Measurements from ENCODE around the gene GABPB2. TPM values are rescaled to one million over a fixed set of nuclear protein-coding genes. Genes with fewer than 3 reads are reported as not detected.

The GABPB2 gene
- total RNA-seq, 2 experiments from 2014 or later: 16.1 to 16.2 TPM

DNA sequence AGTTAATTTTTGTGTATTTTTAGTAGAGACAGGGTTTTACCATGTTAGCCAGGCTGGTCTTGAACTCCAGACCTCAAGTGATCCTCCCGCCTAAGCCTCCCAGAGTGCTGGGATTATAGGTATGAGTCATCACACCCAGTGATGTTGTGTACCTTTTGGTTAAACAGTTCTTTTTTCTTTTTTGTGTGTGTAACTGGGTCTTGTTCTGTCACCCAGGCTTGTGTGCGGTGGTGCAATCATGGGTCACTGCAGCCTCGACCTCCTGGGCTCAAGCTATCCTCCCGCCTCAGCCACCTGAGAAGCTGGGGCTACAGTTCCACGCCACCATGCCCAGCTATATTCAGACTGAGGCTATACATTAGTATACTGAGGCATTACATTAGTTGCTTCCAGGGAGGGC, 37.8 kb downstream of the GABPB2 start:
- Mint-ChIP-seq H3K27ac (no peak overlapping the region), H3K36me3 (ENCODE audit: low read depth) (peaks cover 10% of the 10 kb centered on the region), H3K4me1 (ENCODE audit: low read depth) (no peaks in the 10 kb centered on the region), H3K4me3 (no peak overlapping the region), H3K27me3 (ENCODE audit: low read depth) (no peaks in the 10 kb centered on the region), H3K9me3 (no peaks in the 10 kb centered on the region)
- intact Hi-C loops (cut with micrococcal nuclease): no loop called here
- no peak for DNase-seq
- CTCF ChIA-PET: interaction anchor here (0.5 to 2.3 kb wide), 3 partner anchors 8 to 79 kb away, joined by 3 to 5 read pairs (median 3); no protein-coding TSS in a partner anchor

DNA sequence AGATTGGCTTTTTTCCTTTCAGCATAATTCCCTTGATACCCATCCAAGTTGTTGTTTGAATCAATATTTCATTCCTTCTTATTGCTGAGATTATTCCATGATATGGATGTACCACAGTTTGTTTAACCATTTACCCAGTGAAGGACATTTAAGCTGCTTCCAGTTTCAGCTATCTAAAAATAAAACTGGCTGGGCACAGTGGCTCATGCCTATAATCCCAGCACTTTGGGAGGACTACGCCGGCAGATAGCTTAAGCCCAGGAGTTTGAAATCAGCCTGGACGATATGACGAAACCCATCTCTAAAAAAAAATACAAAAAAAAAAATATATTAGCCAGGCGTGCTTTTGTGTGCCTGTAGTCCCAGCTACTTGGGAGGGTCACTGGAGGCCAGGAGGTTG, 43.3 kb downstream of the GABPB2 start:
- no peak overlapping the region for H3K4me3 Mint-ChIP-seq
- peaks cover 11% of the 10 kb centered on the region for H3K36me3 Mint-ChIP-seq (ENCODE audit: low read depth)
- no peak overlapping the region for H3K27ac Mint-ChIP-seq
- DNase-seq: no peak
- no peaks in the 10 kb centered on the region for H3K9me3 Mint-ChIP-seq
- intact Hi-C loops (cut with micrococcal nuclease): no loop called here
- CTCF ChIA-PET: interaction anchor here (0.5 to 1.6 kb wide), 6 partner anchors 8 to 138 kb away, joined by 3 to 6 read pairs (median 4); no protein-coding TSS in a partner anchor
- no peaks in the 10 kb centered on the region for H3K27me3 Mint-ChIP-seq (ENCODE audit: low read depth)
- no peaks in the 10 kb centered on the region for H3K4me1 Mint-ChIP-seq (ENCODE audit: low read depth)

DNA sequence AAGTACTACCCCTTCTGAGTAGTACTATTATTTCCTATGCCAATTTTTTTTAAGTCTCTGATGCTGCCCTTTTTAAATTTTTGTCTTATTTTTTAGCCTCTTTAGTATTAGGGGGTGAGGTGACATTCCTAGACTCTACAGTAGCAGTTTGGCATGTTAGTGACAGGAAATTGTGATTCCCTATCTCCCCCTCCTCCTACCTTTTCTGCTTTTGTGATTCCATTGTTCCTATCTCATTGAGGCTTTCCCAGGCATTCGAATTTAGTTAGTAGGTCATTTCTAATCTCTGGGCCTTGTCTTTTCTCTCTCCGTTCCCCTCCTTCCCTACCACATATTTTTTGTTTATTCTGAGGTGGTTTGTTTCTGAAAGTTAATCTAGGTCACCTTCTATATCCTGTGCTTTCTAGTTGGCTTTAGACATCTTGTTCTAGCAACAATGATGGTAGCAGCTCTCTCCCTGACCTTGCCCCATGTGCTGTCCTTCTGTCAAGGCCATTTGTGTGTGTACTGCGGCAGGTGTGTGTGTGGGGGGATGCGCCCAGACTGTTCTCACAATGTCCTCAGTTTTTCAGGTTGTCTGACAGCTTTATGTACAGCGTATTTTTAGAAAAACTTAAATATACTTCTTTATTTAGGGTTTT, 54.3 kb downstream of the GABPB2 start:
- CTCF ChIA-PET: interaction anchor here (0.6 to 0.7 kb wide), 4 partner anchors 25 to 144 kb away, joined by 3 to 4 read pairs (median 3); no protein-coding TSS in a partner anchor
- H3K9me3 Mint-ChIP-seq: no peaks in the 10 kb centered on the region

DNA sequence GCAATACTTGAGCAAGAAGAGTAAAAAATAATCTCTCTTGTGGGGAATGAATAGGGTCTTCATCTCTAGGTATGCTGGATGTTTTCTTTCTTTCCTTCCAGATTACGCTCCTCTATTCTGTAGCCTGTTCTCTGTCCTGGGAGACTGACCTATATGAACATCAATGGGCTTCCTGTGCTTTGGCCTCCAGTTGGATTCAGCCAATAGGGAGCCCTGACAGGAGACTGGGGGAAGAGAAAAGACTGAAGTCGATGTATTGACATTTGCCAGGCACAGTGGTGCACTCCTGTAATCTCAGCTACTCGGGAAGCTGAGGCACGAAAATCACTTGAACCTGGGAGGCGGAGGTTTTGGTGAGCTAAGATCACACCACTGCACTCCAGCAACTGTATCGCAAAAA, 58.2 kb downstream of the GABPB2 start:
- Mint-ChIP-seq H3K9me3 (no peaks in the 10 kb centered on the region), H3K36me3 (ENCODE audit: low read depth) (no peaks in the 10 kb centered on the region), H3K27me3 (ENCODE audit: low read depth) (no peaks in the 10 kb centered on the region), H3K27ac (no peak overlapping the region), H3K4me3 (no peak overlapping the region), H3K4me1 (ENCODE audit: low read depth) (peaks cover 8% of the 10 kb centered on the region)
- intact Hi-C loops (cut with micrococcal nuclease): no loop called here
- CTCF ChIA-PET: interaction anchor here (1.1 kb wide), 1 partner anchor 9 kb away, joined by 4 read pairs; no protein-coding TSS in a partner anchor
- DNase-seq: no peak

More for the DNA sequence above, 54.3 kb downstream of the GABPB2 start:
- intact Hi-C loops (cut with micrococcal nuclease): no loop called here
- H3K27me3 Mint-ChIP-seq (ENCODE audit: low read depth): no peaks in the 10 kb centered on the region
- DNase-seq: no peak
- no peaks in the 10 kb centered on the region for H3K4me1 Mint-ChIP-seq (ENCODE audit: low read depth)
- H3K4me3 Mint-ChIP-seq: no peak overlapping the region
- H3K36me3 Mint-ChIP-seq (ENCODE audit: low read depth): peaks cover 3% of the 10 kb centered on the region
- H3K27ac Mint-ChIP-seq: no peak overlapping the region

DNA sequence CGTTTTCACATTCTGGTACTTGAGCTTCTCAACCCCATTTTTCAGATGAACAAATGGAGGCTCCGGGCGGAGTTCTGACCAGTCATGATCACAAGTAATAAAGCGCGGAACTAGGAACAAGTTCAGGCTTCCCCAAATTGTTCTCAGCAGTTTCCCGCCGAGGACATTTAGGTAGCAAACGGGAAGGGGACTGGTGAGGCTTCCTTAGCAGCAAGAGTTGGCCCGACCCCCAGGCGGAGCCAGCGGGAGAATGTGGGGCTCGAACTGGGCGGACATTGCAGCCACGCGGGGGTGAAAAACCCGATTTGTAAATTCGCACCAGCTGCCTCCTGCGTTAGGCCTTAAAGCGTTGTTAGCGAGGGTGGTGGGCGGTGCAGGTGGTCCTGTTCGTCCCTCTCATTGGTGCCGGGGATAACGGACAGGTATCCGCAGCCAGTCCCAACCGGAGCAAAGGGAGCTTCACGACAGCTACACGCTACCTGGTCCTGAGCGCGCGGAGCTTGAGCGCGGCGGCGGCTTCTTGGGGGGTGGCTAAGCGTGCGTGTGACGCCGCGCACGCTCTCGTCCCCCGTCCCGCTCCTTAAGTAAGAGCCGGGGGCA, 60.5 kb downstream of the GABPB2 start:
- Mint-ChIP-seq H3K4me3 (peak overlapping the region; percentile 75), H3K36me3 (ENCODE audit: low read depth) (no peaks in the 10 kb centered on the region), H3K4me1 (ENCODE audit: low read depth) (peaks cover 8% of the 10 kb centered on the region), H3K9me3 (no peaks in the 10 kb centered on the region), H3K27me3 (ENCODE audit: low read depth) (no peaks in the 10 kb centered on the region), H3K27ac (peak overlapping the region; percentile 70)
- intact Hi-C loops (cut with micrococcal nuclease): loop anchor here (1.0 kb wide), 2 partner anchors 25 to 61 kb away; partner anchors contain the start of genes GABPB2 and TNFAIP8L2
- DNase-seq: peak; percentile 93
- CTCF ChIA-PET: interaction anchor here (0.6 to 1.9 kb wide), 10 partner anchors 17 to 209 kb away, joined by 3 to 11 read pairs (median 3); partner anchors contain the start of genes MINDY1 and TNFAIP8L2

DNA sequence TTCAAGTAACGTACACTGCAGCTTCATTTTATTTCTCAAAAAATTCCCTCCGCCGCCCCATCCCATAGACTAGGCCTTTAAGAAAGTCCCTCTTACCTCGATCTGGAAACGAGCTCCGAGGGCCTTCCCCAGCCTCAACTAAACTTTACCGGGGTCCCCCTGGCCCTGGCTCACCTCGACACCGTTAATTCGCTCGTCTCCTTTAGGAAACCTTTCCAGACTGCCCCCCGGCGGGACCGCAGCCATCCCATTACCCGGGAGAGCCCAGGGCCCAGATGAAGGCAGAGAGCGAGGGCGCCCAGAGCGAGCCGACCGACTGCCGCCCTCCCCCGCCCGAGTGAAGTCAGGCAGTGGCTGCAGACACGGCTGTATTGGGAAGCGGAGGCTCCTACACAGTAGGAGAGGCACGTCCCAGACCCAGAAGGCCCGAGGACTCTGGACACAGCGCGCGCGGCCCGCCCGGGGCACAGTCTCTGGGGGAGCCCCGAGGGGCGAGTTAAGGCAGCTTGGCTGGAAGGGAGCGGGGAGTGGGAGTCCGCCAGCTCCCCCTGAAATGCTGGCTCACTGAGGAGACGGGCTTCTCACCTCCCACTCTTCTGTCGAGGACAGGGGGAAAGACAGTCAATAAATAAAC, 61.3 kb downstream of the GABPB2 start:
- CTCF ChIA-PET: interaction anchor here (0.7 to 1.9 kb wide), 9 partner anchors 16 to 125 kb away, joined by 3 to 11 read pairs (median 3); partner anchors contain the start of genes MINDY1 and TNFAIP8L2
- H3K27me3 Mint-ChIP-seq (ENCODE audit: low read depth): no peaks in the 10 kb centered on the region
- H3K9me3 Mint-ChIP-seq: no peaks in the 10 kb centered on the region
- peaks cover 8% of the 10 kb centered on the region for H3K4me1 Mint-ChIP-seq (ENCODE audit: low read depth)
- intact Hi-C loops (cut with micrococcal nuclease): loop anchor here (1.0 kb wide), 2 partner anchors 24 to 62 kb away; partner anchors contain the start of genes GABPB2 and TNFAIP8L2
- no peaks in the 10 kb centered on the region for H3K36me3 Mint-ChIP-seq (ENCODE audit: low read depth)
- no peak for DNase-seq
- peak overlapping the region; percentile 70 for H3K27ac Mint-ChIP-seq
- peak overlapping the region; percentile 75 for H3K4me3 Mint-ChIP-seq

DNA sequence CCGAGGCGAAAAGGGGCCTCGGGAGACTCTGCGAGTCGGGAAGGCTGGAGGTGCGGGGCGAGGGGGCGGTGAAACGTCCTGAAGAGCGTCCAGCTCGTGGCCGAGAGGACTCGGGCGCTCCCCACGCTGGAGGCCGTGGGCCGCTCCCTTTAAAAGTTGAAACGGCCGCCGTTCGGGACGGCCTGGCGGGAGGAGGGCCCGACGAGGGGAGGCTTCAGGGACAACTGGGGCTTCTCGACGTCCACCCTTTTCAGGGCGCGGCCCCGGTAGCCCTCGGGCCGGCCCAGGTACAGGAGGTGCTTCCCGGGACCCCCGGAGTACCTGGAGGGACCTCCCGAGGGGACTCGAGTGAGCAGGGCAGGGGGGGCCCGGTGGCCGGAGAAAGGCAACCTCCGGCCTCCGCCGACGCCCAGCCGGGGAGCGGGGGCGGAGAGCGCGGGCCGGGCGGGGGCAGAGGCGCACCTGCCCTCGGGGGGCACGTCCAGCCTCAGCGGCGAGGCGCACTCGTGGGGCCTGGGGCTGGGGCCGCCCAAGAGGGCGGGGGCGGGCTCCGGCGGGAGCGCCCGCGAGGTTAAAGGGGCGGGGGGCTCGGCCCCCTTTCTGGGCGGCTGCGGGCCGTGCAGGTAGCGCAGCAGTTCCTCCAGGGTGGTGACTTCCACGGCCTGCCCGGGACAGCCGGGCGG, 61.9 kb downstream of the GABPB2 start:
- CTCF ChIA-PET: interaction anchor here (1.6 to 1.9 kb wide), 2 partner anchors 25 to 33 kb away, joined by 8 to 11 read pairs; partner anchors contain the start of gene TNFAIP8L2
- intact Hi-C loops (cut with micrococcal nuclease): no loop called here
- Mint-ChIP-seq H3K36me3 (ENCODE audit: low read depth) (no peaks in the 10 kb centered on the region), H3K4me1 (ENCODE audit: low read depth) (peaks cover 8% of the 10 kb centered on the region), H3K4me3 (peak overlapping the region; percentile 75), H3K9me3 (no peaks in the 10 kb centered on the region), H3K27me3 (ENCODE audit: low read depth) (no peaks in the 10 kb centered on the region), H3K27ac (no peak overlapping the region)
- no peak for DNase-seq

DNA sequence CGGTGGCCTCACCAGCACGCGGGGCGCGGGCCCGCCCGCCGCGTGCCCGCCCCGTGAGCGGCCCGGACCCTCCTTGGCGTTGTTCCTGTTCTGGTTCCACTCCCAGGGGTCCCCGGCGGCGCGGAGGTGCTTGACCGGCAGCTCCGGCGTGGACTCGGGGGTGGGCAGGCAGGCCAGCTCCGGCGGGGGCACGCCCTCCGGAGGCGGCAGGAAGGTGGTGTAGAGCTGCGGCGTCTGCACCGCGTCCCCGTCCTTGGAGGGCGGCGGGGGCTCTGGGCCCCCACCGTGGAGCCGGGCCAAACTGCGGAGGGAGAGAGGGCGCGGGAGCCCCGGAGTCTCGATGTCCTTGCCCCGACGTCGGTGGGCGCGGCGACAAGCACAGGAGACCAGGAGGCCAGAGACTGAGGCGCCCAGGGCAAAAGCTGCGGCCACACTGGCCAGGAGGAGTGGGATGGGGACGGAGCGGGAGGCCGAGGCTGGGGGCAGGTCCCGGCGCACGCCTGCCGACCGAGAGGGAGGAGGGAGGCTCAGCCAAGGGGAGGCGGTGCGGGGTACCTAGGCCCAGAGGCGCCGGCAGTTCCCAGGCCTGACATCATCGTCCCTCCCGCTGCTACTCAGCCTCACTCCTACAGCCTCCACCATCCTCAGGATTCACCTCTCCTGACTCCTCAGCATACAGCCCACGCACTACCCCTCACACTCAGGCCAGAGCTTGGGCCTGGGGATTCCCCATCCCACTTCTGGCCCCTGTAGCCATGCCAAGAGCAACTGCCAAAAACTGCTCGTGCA, 62.7 kb downstream of the GABPB2 start:
- H3K4me1 Mint-ChIP-seq (ENCODE audit: low read depth): peaks cover 8% of the 10 kb centered on the region
- CTCF ChIA-PET: interaction anchor here (1.2 kb wide), 1 partner anchor 31 kb away, joined by 4 read pairs; no protein-coding TSS in a partner anchor
- no peak for DNase-seq
- no peaks in the 10 kb centered on the region for H3K9me3 Mint-ChIP-seq
- no peak overlapping the region for H3K4me3 Mint-ChIP-seq
- H3K36me3 Mint-ChIP-seq (ENCODE audit: low read depth): no peaks in the 10 kb centered on the region
- no peaks in the 10 kb centered on the region for H3K27me3 Mint-ChIP-seq (ENCODE audit: low read depth)
- H3K27ac Mint-ChIP-seq: no peak overlapping the region
- intact Hi-C loops (cut with micrococcal nuclease): no loop called here

DNA sequence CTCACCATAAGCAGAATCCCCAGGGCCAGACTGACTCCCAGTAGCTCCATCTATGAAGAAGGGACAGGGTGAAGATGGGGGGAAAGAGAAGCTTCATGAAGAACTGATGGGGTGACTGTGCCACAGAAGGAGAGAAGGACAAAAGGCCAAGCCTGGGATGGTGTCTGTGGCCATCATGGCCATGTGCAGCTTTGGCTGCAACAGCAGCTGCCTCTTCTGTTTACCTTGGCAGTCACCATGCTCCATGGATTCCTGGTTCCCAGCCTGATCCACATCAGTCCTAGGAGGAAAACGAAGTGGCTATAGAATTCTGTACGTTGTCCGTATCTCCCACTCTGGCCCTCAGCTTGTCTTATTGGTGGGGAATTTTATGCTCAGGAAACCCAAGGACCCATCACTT, 63.8 kb downstream of the GABPB2 start:
- no peaks in the 10 kb centered on the region for H3K36me3 Mint-ChIP-seq (ENCODE audit: low read depth)
- intact Hi-C loops (cut with micrococcal nuclease): no loop called here
- H3K27ac Mint-ChIP-seq: no peak overlapping the region
- CTCF ChIA-PET: interaction anchor here (1.2 to 1.3 kb wide), 2 partner anchors 19 to 32 kb away, joined by 3 to 4 read pairs; no protein-coding TSS in a partner anchor
- no peak overlapping the region for H3K4me3 Mint-ChIP-seq
- no peaks in the 10 kb centered on the region for H3K27me3 Mint-ChIP-seq (ENCODE audit: low read depth)
- H3K9me3 Mint-ChIP-seq: no peaks in the 10 kb centered on the region
- DNase-seq: no peak
- peaks cover 8% of the 10 kb centered on the region for H3K4me1 Mint-ChIP-seq (ENCODE audit: low read depth)

DNA sequence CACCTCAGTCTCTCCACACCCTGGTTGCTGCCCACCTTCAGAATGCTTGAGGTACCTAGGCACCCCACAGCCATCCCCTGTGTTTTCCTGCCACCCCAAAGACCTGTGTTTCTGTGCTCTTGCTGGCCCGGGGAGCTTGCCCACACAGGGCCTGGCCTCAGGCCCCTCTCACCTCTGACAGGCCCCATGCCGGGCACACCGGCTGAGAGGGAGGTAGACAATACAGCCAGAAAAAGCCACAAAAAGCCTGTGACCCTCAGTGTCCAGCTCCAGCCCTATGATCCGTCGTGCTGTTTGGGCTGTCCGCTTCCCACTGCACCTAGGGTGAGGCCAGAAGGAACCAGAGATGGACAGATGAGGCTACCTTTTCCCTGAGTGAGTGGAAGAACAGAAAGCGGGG, 64.4 kb downstream of the GABPB2 start:
- peaks cover 8% of the 10 kb centered on the region for H3K4me1 Mint-ChIP-seq (ENCODE audit: low read depth)
- no peak overlapping the region for H3K27ac Mint-ChIP-seq
- H3K36me3 Mint-ChIP-seq (ENCODE audit: low read depth): no peaks in the 10 kb centered on the region
- CTCF ChIA-PET: interaction anchor here (1.3 kb wide), 1 partner anchor 19 kb away, joined by 3 read pairs; no protein-coding TSS in a partner anchor
- H3K9me3 Mint-ChIP-seq: no peaks in the 10 kb centered on the region
- no peaks in the 10 kb centered on the region for H3K27me3 Mint-ChIP-seq (ENCODE audit: low read depth)
- no peak overlapping the region for H3K4me3 Mint-ChIP-seq
- intact Hi-C loops (cut with micrococcal nuclease): no loop called here
- DNase-seq: no peak

All from activated naive CD4-positive, alpha-beta T cell treated with anti-CD3 and anti-CD28 coated beads for 36 hours (primary cell).